ENCODE measurements around the gene CC2D2A.
A peak's percentile ranks its signal among the peaks of the same experiment; 100 is the strongest.
"Not testable (repeated sequence)": the region's sequence is repeated elsewhere in the genome, so short reads cannot be mapped to it uniquely, and the experiment has no call there.

Gene CC2D2A

DNA sequence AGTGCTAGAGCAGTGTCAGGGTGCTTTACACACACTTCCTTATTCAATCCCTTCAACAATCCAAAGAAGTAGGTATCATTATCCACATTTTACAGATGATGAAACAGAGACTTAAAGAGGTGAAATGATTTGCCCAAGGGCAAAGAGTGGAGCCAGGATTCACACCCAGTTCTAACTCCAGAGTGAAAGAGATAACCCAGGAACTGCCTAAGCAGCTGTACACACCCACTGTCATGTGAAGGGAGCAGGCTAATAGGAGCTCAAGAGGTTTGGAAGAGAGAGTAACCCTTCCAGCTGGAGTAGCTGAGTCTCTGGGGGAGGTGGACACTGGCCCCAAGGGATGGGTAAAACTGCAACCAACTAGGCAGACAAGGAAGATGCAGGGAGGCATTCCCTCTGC is 92.9 kb downstream of the CC2D2A start:
- DNase-seq, result no peak

DNA sequence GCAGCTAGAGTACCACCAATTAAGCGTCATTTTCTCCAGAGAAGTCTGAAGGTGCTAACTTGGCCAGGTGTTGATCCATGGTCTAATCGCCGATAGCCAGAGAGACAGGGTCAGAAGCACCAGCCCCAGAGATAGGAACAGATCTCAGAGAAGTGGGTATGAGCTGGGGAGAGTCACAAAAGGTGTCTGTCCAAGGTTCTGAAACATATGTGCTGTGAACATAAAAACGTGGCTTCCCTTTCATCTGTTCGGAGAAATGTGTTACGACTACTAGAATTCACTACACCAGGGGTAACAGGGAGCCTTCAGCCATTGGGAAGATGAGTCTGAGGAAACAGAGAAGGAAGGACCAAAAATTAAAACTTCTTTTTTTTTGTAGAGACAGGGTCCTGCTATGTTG is 94.2 kb downstream of the CC2D2A start:
- DNase-seq, result no peak

DNA sequence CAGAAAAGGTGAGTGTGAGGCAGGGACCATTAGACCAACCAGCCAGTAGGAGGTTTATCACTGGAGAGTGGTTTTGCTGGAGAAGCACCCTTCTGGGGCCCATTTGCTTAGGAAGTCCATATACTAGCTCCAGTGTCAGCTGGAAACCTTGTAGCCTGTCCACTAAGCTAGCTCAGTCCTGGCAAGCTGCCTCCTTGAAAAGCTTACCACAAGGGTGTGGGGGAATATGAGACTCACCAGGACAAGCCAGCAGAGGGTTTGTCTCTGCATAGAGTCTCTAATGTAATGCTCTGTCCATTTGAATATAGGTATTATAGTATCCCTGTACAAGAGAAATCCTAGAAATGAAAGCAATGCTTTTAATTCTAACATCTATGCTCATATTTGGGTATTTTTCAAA is 99.1 kb downstream of the CC2D2A start:
- no peak for DNase-seq

DNA sequence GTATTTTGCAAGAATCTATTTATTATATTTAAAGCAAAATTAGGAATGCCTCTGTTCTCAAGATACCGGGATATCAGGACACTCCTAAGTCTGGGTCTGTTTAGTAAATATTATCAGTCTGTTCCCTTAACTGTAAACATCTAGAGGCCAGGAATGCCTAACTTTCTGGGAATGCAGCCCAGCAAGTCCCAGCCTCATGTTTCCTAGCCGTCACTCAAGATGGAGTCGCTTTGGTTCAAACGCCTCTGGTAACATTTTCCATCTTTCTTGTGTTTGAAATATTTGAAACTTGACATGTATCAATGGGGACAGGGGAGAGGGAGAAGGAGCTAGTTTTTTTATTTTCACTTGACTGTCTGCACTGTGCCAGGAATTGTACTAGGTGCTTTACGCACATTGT is 100.1 kb downstream of the CC2D2A start:
- no peak for DNase-seq

DNA sequence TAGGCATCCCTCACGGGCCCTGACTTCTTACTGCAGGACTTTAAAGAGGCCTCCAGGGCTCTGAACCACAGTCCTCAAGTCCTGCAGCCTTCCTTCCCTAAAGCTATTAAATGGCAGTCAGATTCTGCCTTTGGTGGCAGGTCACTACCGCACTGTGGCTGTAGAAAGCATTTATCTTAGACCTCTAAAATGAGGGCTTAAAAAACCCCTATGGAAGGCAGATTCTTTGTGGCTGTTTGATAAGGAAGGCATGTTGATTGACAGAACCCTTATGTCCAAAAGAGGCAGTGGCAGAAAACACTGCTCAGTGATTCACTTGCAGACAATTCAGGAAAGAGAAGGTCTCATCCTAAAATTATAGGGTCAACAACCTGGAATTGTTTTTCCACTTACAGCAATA is 106.3 kb downstream of the CC2D2A start:
- no peak for DNase-seq

DNA sequence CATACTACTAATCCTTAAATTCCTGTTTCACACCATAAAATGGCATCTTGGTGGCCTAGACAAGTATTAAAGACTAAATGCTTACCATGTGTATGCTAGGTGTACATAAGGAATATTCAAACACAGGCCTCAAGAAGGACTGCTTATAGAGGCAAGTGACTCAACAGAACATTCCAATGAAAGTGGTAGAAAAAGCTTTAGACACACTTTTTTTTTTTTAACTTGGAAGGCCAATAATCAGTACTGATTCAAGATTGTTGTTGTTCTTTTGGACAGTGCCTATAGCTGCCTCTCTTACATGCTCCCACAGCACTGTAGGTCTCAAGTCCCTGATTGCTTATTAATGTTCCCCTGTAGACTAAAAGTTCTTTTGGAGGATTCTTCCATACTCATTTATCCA is 107.8 kb downstream of the CC2D2A start:
- DNase-seq, result no peak

DNA sequence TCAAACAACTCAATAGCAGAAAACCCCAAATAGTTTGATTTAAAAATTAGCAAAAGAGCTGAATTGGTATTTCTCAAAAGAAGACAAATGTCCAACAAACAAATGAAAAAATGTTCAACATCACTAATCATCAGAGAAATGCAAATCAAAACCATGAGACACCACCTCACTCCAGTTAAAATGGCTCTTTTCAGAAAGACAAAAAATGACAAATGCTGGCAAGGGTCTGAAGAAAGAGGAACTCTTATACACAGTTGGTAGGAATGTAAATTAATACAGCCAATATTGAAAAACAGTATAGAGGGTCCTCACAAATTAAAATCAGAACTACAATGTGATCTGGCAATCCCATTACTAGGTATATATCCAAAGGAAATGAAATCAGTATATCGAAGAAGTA is 115.1 kb downstream of the CC2D2A start:
- DNase-seq, result no peak

DNA sequence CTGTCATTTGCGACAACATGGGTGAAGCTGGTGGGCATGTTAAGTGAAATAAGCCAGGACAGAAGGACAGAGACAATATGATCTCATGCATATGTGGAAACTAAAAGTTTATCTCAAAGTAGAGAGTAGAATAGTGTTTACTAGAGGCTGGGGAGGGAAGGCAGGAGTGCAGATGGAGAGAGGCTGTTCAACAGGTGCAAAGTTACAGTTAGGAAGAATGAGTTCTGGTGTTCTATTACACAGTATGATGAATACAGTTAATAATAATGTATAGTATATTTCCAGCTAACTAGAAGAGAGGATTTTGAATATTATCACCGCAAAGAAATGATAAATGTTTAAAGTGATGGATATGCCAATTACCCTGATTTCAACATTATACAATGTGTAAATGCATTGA is 115.6 kb downstream of the CC2D2A start:
- no peak for DNase-seq

DNA sequence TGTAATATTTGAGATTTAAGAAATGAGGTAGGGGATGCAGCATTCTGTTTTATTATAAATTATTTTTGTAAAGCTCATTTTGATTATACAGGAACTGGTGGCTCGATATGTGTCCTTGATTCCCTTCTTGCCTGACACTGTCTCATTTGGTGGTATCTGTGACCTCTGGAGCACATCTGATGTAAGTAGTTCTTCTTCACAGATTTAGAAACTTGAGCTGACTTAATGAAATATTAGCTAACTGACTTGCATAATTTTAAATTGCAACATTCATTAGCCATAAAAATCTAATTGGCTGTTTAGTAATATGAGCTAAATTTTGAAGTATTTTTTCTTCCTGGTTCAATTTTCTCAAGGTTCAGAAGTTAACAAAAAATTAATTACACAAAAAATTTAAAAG is 116.4 kb downstream of the CC2D2A start:
- DNase-seq, result no peak

DNA sequence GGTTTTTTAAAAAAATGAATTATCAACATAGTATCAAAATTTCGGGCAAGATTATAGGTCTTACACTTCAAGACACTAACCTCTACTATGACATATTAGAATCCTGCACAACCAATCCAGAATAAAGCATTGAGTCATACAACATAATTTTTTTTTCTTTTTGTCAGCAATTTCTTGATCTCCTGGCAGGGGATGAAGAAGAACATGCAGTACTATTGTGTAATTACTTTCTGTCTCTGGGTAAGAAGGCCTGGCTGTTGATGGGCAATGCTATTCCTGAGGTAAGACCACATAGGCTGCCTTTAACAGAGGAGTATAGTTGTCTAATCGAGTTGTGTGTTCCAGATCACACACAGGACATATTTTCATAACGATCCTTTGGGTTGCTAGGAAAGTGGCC is 118.0 kb downstream of the CC2D2A start:
- DNase-seq, result no peak

DNA sequence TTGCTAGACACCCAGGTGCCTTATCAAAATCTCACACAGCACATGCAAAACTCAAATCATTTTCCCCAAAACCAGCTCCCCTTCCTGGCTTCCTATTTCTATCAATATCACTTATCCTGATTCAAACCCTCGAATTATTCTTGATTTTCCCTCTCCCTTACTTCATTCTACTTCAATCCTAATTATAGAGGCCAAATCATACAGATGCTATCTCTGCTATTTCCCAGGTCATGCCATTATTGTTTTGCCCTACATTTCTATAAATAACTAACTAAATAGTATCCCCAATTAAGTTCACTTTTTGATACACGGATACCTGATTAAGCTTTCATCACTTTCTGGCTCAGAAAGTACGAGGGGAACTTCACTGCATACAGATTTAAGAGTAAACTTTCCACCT is 123.1 kb downstream of the CC2D2A start:
- no peak for DNase-seq

DNA sequence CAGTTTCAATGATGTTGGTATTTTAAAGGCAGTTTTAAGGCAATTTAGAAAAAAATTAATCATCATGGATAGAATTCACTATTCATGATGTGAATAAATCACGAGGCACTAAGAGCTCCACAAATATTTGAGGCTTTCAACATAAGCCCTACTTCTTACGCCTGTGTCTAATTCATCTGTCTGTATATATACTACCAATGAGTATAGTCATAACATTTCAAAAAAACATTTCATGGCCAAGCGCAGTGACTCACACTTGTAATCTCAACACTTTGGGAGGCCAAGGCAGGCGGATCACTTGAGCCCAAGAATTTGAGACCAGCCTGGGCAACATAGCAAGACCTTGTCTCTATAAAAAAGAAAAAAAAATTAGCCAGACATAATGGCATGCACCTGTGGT is 129.0 kb downstream of the CC2D2A start:
- DNase-seq, result no peak

DNA sequence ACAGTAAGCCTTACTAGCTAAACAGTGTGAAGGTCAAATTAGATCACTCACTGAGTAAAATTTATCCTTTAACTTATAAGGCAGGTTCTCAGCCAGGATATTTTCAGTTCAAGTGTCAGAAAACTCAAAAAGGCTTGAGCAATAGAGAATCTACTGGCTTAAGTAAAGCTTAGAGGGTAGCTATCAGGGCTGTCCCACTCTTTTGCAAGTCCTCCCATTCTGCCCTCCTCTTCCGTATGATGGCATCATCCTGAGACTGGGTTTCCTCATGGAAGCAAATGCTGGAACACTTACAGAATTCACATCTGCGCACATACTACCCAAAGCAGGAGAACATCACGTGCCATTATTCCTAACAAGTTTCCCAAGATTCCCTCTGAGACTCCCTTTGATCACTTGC is 130.5 kb downstream of the CC2D2A start:
- DNase-seq, result no peak

DNA sequence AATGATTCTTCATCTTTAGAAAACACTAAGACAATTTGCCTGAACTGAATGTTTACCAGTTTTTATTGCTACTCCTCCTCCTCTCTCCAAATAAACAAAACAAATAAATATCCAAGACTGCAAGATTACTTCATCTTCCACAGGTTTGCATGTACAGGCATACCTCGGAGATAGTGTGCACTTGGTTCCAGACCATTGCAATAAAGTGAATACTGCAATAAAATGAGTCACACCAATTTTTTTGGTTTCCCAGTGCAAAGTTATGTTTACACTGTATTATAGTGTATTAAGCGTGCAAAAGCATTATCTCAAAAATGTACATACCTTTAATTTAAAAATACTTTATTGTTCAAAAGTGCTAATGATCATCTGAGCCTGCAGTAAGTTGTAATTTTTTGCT is 132.2 kb downstream of the CC2D2A start:
- no peak for DNase-seq

DNA sequence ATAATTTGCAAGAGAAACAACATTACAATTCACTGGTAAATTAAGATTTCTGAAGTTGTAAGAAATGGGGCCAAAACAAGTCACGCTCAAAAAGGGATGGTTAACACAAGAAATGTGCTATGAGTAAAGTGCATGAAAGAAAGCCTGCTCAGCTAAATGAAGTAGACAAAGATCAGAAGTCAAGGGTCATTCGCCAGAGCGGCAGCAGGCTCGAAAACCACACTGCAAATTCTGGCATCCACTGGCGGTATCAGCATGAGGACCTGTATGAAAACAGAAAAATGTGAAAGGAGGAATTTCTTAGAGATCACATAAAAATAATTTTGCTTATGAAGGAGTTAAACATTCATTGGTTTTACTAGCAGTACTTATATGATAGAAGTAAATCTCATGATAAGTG is 135.9 kb downstream of the CC2D2A start:
- no peak for DNase-seq

DNA sequence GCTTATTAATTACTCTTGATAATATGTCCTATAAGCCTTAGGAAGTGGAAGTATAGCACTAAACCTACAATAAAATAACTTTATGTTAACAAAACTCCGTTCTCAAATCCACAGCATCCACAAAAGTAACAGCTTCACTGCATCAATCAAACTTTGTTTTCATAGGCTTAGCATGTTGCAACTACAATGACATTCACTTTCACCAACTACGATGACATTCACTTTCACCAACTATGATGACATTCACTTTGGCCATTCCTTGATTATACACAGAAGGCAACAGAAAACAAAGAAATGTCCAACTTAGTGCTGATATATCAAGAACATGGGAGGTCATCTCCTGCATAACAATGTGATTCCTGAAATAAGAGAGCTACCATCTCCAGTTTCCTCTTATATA is 141.2 kb downstream of the CC2D2A start:
- no peak for DNase-seq

DNA sequence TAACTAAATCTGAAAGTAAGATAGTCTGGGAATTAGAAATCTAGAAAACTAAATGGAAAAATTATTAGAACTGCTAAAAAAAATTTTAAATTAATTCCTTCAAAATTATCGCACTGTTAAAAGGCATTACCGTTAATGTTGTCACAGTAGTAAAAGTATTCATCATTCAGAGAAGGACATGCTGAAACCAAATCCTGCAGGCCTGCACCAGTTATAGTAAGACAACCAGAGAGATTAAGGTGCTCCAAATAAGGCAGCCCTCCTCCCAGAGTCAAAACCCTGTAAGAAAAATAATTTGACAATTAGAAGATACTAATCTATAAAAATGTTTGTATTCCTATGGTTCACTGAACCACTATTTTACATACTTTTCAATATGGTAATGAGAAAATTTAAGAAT is 142.5 kb downstream of the CC2D2A start:
- DNase-seq, result no peak

DNA sequence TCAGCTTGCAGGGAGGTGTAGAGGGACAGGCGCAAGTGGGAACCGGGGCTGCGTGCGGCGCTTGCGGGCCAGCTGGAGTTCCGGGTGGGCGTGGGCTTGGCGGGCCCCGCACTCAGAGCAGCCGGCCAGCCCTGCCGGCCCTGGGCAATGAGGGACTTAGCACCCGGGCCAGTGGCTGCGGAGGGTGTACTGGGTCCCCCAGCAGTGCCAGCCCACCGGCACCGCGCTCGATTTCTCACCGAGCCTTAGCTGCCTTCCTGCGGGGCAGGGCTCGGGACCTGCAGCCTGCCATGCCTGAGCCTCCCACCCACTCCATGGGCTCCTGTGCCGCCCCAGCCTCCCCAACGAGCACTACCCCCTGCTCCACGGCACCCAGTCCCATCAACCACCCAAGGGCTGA is 145.2 kb downstream of the CC2D2A start:
- DNase-seq, result not testable (repeated sequence)

DNA sequence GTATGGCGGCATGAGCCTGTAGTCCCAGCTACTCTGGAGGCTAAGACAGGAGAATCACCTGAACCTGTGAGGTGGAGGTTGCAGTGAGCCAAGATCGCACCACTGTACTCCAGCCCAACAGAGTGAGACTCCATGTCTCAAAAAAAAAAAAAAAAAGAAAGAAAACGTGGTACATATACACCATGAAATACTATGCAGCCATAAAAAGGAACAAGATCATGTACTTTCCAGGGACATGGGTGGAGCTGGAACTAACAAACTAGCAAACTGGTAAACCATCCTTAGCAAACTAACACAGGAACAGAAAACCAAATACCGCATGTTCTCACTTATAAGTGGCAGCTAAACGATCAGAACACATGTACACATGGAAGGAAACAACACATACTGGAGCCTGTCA is 147.7 kb downstream of the CC2D2A start:
- not testable (repeated sequence) for DNase-seq

DNA sequence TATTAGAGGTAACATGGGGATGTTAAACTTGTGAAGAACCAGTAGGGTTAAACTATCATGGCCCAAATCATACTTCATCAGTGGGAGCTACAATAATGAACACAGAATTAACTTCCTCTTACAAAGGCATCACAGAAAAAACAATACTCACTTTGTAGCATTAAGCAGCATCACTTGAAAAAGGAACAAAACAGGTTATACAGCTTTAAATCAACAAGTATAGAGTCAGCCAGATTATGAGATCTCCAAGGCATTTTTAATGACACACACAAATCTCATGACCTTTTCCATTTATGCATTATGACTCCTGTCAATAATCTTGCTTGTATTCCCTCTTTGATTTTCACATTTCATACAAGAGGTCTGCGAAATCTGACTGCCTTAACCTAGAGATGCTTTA is 167.1 kb downstream of the CC2D2A start:
- DNase-seq, result peak; percentile 24

DNA sequence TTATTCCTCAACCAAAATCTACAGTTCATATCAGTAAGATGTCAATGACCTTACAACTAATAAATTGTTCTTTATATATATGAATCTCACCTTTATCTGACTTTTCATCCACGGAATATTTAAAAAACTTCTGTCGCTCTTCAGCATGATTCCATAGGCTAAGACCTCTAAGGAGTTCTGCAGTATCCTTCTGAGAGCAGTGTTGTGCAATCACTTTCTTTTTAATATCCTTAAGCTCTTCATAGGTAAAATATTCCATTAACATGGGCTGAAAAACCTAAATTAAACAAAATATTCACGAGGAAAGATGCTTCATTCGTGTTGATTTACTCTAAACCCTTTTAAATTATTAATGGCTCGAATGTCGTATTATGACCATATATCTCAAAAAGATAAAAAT is 168.7 kb downstream of the CC2D2A start:
- DNase-seq, result no peak

DNA sequence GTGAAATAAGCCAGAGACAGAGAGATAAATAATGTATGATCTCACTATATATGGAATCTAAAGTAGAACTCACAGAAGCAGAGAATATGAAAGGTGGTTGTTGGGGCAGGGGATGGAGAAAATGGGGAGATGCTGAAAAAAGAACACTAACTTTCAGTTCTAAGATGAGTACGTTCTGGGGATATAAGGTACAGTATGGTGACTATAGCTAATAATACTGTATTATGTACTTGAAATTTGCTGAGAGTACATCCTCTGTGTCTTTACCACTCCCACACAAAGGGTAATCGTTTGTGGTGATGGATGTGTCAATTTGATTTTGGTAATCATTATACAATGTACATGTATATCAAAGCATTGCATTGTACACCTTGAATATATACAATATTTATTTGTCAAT is 178.9 kb downstream of the CC2D2A start:
- DNase-seq, result no peak

DNA sequence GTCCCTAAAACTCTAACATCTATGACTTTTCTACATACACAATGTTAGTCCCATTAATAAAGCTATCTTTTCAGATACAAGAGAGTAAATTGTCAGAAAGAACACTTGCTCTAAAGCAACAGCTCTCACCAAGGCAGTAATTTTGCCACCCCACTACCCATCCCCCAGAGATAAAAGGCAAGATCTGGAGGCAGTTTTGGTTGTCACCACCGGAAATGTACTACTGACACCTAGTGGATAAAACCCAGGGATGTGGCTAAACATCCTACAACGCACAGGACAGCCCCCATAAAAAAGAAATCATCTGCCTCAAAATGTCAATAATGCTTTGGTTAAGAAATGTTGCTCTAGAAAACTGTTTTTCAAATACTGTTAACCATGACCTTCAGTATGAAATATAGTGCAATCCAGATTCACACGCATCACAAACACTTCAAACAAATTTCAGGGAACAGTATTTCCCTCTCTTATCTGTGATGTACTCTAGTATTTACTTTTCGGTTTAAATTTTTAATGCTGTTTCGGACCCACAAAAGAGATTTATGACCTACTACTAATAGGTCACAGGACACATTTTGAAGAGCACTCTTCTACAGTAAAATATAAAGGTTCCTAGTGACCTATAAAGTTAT is 180.3 kb downstream of the CC2D2A start:
- peak; percentile 39 for DNase-seq

Measured in NCI-H2029 (cell line).